ENCODE results near the gene CISD3.
A peak's percentile ranks its signal among the peaks of the same experiment; 100 is the strongest.

Gene CISD3, protein sequence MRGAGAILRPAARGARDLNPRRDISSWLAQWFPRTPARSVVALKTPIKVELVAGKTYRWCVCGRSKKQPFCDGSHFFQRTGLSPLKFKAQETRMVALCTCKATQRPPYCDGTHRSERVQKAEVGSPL

GRCh38 chr17:38729886-38730525 is at the start of gene CISD3:
TSS of gene CISD3 (plus strand) at chr17:38730341. CDS start at chr17:38730359, 18 bp downstream.
- H3K9me3 ChIP-seq (replicated peaks in 1 of 11): peaks cover 0 to 6% (median 0%) of the 10 kb centered on the region in 11 experiments; a peak in 1 of 22 replicates
- H3K9ac ChIP-seq: peak within 1 kb of the TSS; percentile 78 to 87 (median 85)
- peaks cover 3 to 36% (median 31%) of the 10 kb centered on the region in 11 experiments; a peak in 17 of 22 replicates for H4K20me1 ChIP-seq
- no peak for TF ChIP-seq Cebpa-rat (IDR thresholded peaks at IDR 0.05)
- H3K36me3 ChIP-seq: peaks cover 14 to 37% (median 23%) of the 10 kb centered on the region in 11 experiments
- peak within 1 kb of the TSS; percentile 87 to 98 (median 97) for H3K4me2 ChIP-seq
- H3K4me1 ChIP-seq: peaks cover 89 to 96% (median 94%) of the 10 kb centered on the region in 10 experiments
- H3K27me3 ChIP-seq: no peaks in the 10 kb centered on the region
- peak within 1 kb of the TSS; percentile 68 to 86 (median 78) for H3K4me3 ChIP-seq
- H3K27ac ChIP-seq: peak within 1 kb of the TSS; percentile 55 to 95 (median 90)

GRCh38 chr17:38681096-38681495 is 49.0 kb upstream of the CISD3 start:
- Histone ChIP-seq H3K4me3 (no peak overlapping the region), H3K9ac (no peak overlapping the region), H3K4me2 (no peak overlapping the region; a peak in 1 of 22 replicates), H3K27me3 (no peaks in the 10 kb centered on the region), H3K36me3 (no peaks in the 10 kb centered on the region), H3K4me1 (peaks cover 9 to 51% (median 23%) of the 10 kb centered on the region in 10 experiments; a peak in 18 of 20 replicates), H3K27ac (no peak overlapping the region), H3K9me3 (replicated peaks in 1 of 11) (no peaks in the 10 kb centered on the region), H4K20me1 (no peaks in the 10 kb centered on the region)
- no peak for TF ChIP-seq Cebpa-rat (IDR thresholded peaks at IDR 0.05)

DNA sequence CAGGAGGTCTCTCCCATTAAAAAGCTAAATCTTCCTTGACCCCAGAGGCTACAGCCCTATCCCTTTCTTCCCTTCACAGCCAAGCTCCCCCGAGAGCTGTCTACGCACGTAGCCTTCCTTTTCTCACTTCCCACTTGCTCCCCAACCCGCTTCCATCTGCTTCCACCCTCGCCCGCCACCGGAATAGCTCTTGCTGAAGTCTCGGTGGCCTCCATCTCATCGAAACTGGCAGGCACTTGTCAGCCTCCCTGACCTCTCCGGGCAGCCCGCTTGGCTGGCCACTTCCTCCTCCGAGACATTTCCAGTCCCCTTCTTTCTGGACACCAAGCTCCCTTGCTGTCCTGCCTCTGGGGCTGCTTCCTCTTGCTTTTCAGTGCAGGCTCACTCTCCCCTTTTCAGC is 44.6 kb upstream of the CISD3 start:
- peaks cover 0 to 34% (median 6%) of the 10 kb centered on the region in 10 experiments; a peak in 10 of 20 replicates for H3K4me1 ChIP-seq
- no peaks in the 10 kb centered on the region for H3K36me3 ChIP-seq
- H3K27me3 ChIP-seq: no peaks in the 10 kb centered on the region
- no peak overlapping the region for H3K4me3 ChIP-seq
- peak overlapping the region in 3 of 11 experiments; percentile 54 to 75 (median 72); a peak in 6 of 22 replicates for H3K4me2 ChIP-seq
- H4K20me1 ChIP-seq: no peaks in the 10 kb centered on the region
- no peak overlapping the region for H3K27ac ChIP-seq
- no peak for TF ChIP-seq Cebpa-rat (IDR thresholded peaks at IDR 0.05)
- no peaks in the 10 kb centered on the region for H3K9me3 ChIP-seq (replicated peaks in 1 of 11)
- no peak overlapping the region; a peak in 1 of 22 replicates for H3K9ac ChIP-seq

DNA sequence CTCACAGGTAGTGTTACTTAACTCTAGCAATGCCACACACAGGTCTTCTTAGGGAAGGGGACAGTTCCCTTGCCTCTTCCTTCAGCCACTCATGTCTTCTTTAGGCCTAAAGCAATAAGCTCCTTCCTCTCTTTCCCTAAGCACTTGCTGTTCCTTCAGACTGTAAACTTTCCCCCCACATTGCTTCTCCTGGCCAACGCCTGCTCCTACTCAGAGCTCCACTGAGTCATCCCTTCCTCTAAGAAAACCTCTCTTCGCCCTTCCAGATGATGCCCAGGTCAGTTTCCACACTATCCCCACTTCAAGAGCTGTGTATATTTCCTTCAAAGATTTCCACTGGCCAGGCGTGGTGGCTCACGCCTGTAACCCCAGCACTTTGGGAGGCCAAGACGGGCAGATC is 42.9 kb upstream of the CISD3 start:
- H4K20me1 ChIP-seq: no peaks in the 10 kb centered on the region

GRCh38 chr17:38690386-38690785 is 39.8 kb upstream of the CISD3 start:
- H3K27me3 ChIP-seq: no peaks in the 10 kb centered on the region
- peaks cover 5 to 29% (median 14%) of the 10 kb centered on the region in 10 experiments for H3K4me1 ChIP-seq
- H3K9ac ChIP-seq: no peak overlapping the region
- H3K4me2 ChIP-seq: no peak overlapping the region
- no peak overlapping the region for H3K27ac ChIP-seq
- H3K4me3 ChIP-seq: no peak overlapping the region
- TF ChIP-seq Cebpa-rat (IDR thresholded peaks at IDR 0.05): no peak
- H3K36me3 ChIP-seq: no peaks in the 10 kb centered on the region
- no peaks in the 10 kb centered on the region for H4K20me1 ChIP-seq
- H3K9me3 ChIP-seq (replicated peaks in 1 of 11): no peaks in the 10 kb centered on the region

More for the DNA sequence above, 42.9 kb upstream of the CISD3 start:
- peaks cover 5 to 38% (median 15%) of the 10 kb centered on the region in 10 experiments for H3K4me1 ChIP-seq
- TF ChIP-seq Cebpa-rat (IDR thresholded peaks at IDR 0.05): no peak
- no peaks in the 10 kb centered on the region for H3K36me3 ChIP-seq
- H3K27ac ChIP-seq: no peak overlapping the region
- no peaks in the 10 kb centered on the region for H3K9me3 ChIP-seq (replicated peaks in 1 of 11)
- H3K4me3 ChIP-seq: no peak overlapping the region
- H3K4me2 ChIP-seq: peak overlapping the region in 3 of 11 experiments; percentile 0 to 3 (median 1); a peak in 1 of 22 replicates
- no peaks in the 10 kb centered on the region for H3K27me3 ChIP-seq
- no peak overlapping the region for H3K9ac ChIP-seq

DNA sequence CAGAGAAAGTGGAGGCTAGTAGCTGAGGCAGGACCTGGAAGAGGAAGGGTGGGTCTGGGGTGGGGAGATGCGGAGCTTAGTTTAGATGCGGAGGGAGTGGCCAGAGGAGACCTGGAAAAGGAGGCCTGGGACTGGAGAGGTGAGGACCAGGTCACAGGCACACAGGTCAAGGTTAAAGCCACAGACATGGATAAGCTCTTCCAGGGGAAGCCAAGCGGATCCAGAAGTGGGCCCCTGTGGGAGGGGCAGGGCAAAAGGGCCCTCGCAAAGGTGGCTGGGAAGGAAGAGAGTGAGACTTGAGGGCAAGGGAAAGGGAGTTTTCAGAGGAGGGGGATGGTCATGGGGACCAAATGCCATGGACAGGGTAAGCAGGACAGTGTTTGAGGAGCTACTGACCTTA is 39.0 kb upstream of the CISD3 start:
- Histone ChIP-seq H3K27me3 (no peaks in the 10 kb centered on the region), H3K9me3 (replicated peaks in 1 of 11) (no peaks in the 10 kb centered on the region), H3K36me3 (no peaks in the 10 kb centered on the region), H3K4me1 (peaks cover 12 to 29% (median 18%) of the 10 kb centered on the region in 10 experiments), H3K9ac (peak overlapping the region in 2 of 11 experiments; percentile 16 to 25; a peak in 1 of 22 replicates), H3K4me2 (peak overlapping the region; percentile 15 to 55 (median 40); a peak in 15 of 22 replicates), H3K27ac (no peak overlapping the region), H3K4me3 (no peak overlapping the region), H4K20me1 (no peaks in the 10 kb centered on the region)
- TF ChIP-seq Cebpa-rat (IDR thresholded peaks at IDR 0.05): no peak

GRCh38 chr17:38693700-38694329 is 36.3 kb upstream of the CISD3 start:
- Histone ChIP-seq H3K27me3 (no peaks in the 10 kb centered on the region), H3K4me3 (no peak overlapping the region), H3K4me1 (peaks cover 14 to 38% (median 26%) of the 10 kb centered on the region in 10 experiments), H3K9me3 (replicated peaks in 1 of 11) (no peaks in the 10 kb centered on the region), H3K4me2 (no peak overlapping the region), H3K36me3 (no peaks in the 10 kb centered on the region), H3K9ac (no peak overlapping the region), H4K20me1 (no peaks in the 10 kb centered on the region), H3K27ac (no peak overlapping the region)
- TF ChIP-seq Cebpa-rat (IDR thresholded peaks at IDR 0.05): no peak

DNA sequence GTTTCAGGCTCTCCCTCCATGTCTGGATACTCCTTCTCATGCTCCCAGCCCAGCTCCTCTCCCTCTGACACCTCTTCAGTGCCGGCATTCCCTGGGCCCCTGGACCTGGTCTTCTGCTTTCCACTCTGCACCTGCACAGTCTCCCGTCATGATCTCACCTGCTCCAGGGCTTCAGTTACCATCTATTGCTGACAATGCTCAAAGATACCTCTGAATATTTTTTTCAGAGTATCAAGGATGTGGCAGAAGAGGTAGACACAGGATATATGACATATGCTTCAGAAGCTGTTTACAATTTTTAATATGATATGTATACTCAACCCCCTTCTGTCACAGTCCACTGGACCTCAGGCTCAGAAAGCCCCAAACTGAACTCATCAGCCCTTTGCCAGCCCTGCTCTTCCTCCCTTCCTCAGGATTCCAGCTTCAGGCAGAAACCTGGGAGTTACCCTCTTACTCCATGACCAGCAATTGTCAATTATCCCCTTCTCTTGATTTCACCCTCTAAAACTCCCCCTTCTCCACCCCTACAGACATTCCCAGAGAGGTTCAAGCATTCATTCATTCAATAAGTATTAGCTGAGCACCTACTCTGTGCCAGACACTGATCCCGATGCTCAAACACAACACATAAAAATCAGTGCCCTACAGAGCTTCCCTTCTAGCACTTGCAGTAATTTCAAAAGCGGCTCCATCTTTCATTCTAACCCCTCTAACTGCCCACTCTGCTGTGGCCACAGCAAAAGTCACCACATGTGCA is 32.9 kb upstream of the CISD3 start:
- H3K27me3 ChIP-seq: no peaks in the 10 kb centered on the region
- no peaks in the 10 kb centered on the region for H3K36me3 ChIP-seq
- H3K4me1 ChIP-seq: peaks cover 27 to 50% (median 42%) of the 10 kb centered on the region in 10 experiments
- no peak overlapping the region; a peak in 1 of 22 replicates for H3K9ac ChIP-seq
- TF ChIP-seq Cebpa-rat (IDR thresholded peaks at IDR 0.05): no peak
- no peaks in the 10 kb centered on the region for H4K20me1 ChIP-seq
- no peak overlapping the region for H3K27ac ChIP-seq
- no peak overlapping the region for H3K4me3 ChIP-seq
- H3K4me2 ChIP-seq: peak overlapping the region in 6 of 11 experiments; percentile 1 to 54 (median 22); a peak in 5 of 22 replicates
- H3K9me3 ChIP-seq (replicated peaks in 1 of 11): 0 out of 22 replicates have a peak, but pooled peaks cover 0 to 3% (median 0%) of the 10 kb centered on the region in 11 experiments
